ENCODE data around the gene PDLIM1.
"Not testable (repeated sequence)": the region's sequence is repeated elsewhere in the genome, so short reads cannot be mapped to it uniquely, and the experiment has no call there.

The PDLIM1 gene

DNA sequence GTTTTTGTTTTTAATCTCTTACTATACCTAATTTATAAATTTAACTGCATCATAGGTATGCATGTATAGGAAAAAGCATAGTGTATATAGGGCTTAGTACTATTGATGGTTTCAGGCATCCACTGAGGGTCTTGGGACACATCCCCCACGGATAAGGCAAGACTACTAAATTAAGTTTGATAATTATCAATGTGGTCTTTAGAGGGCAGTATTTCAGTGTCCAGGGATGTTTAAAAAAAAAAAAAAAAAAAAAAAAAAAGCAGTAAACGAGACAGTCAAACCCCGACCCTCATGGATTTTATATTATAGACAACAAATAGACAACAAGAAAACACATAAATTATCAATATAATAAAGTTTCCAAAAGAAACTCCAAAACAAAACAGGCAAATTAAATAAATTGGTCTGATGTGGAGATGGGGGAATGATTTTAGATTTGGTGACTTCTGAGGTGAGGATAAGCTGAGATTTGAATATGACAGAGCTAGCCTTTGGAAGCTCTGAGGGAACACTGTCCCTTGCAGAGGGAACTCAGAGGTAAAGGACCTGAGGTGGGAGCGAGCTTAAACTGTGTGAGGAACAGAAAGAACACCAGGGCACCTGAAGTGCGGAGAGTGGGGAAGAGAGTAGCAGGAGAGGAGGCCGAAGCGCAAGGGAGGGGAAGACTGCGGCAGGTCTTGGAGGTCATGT, 82.0 kb downstream of the PDLIM1 start:
- DNase-seq (ENCODE audit: low spot score) = no peak

DNA sequence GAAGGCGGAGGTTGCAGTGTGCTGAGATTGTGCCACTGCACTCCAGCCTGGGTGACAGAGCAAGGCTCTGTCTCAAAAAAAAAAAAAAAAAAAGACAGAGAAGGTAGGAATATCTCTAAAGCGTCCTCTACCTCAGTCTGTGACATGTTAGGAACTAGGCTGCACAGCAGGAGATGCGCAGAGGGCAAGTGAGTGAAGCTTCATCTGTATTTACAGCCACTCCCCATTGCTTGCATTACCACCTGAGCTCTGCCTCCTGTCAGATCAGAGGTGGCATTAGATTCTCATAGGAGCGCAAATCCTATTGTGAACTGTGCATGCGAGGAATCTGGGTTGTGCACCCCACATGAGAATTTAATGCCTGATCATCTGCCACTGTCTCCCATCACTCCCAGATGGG, 87.9 kb downstream of the PDLIM1 start:
- not testable (repeated sequence) for DNase-seq (ENCODE audit: low spot score)

DNA sequence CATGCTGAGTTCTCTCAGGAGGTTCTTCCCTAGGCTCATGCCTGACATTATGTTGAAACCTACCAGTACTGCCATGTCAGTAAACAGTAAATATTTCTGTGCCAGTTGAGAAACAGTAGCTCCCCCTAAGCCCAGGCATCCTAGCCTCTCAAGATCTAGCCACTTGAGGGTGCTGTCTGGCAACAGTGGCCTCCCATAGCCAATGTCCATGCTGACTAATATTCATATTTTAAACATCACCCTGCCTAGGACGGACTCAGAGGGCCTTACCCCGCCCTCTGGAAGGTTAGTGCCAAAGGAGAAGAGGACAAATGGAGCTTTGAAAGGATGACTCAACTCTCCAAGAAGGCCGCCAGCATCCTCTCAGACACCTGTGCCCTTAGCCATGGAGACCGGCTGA, 89.1 kb downstream of the PDLIM1 start:
- DNase-seq (ENCODE audit: low spot score) = no peak

DNA sequence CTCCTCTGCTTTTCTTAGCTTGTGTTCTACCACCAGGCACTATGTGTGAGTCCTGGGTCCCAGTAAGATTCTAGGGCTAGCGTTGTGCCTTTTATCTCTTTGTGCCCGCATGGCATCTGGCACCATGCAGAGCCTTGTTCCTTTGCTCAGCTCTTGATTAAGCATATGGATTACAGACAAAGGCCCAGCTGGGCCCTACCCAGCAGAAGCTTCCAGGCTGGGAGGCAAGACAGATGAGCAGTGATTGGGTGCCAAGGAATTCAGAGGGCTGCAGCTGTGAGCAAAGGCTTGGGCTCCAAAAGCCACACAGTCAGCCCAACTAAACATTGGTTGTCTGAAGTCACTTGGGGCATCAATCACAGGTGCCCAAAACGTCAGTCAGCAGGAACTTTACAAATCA, 94.8 kb downstream of the PDLIM1 start:
- DNase-seq (ENCODE audit: low spot score) = no peak

DNA sequence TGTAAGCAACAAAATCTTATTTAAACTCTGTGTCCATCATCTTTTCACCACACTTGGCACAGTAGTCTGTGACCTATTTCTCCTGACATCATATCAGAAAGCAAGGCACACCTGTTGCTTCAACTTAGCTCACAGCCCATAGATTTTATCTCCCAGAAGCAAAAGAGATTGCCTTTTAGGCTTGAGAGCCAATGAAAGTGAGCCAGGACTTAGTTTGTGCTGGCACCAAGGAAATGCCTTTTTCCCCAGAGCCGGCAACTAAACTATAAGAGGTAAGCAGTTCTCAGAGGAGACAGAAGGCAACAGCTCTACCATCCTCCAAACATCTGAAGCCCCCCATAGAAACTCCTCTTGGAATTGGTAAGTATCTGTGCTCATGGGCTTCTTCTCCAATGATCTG, 96.9 kb downstream of the PDLIM1 start, which contains the start of gene ACSM6:
ACSM6 (plus strand) TSS at position 295 of the 400 bp plus-strand sequence. CDS start 248 bp downstream, outside the sequence.
- no peak for DNase-seq (ENCODE audit: low spot score)

DNA sequence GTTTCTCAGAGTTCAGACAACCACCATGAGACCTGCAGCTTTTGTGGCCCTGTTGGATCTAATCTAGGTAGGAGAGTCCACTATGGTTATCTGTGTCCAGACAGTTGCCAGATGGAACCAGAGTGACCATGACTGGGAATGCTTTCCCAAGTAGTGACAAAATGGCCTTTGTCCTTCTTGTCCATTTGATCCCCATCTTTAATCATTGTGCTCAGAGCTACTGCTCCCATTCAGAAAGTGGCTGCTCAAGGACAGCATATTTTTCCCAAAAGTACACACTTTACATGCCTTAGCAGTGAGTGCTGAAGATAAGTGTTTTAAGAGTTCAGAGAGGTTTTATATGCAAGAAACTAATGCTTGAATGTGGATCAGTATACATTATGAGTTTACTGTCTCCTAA, 102.2 kb downstream of the PDLIM1 start:
- DNase-seq (ENCODE audit: low spot score) = no peak

DNA sequence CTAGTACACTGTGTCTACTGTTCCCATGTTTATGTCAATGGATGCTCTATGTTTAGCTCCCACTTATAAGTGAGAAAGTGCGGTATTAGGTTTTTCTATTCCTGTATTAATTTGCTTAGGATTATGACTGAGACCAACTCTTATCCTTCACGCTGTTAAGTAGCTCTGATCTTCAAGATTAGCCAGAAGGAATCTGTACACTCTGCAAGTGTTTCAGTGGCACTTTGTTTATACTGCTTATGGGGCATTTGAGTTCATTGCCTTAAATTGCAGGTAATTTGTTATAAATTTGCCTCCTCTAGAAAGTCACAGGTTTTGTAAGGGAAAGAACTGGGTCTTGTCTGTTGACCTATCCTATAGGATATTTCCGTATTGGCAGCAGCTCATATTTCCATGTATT, 103.2 kb downstream of the PDLIM1 start:
- no peak for DNase-seq (ENCODE audit: low spot score)
